ELF-1 (cell line): Measurements from ENCODE around the gene SLC35F3.

Experiments
- DNase-seq: peaks from one replicate; pipeline ENCODE4 v3.0.0-alpha.2; 2016; ENCODE audit warnings: low read depth, low spot score

SLC35F3 gene

DNA sequence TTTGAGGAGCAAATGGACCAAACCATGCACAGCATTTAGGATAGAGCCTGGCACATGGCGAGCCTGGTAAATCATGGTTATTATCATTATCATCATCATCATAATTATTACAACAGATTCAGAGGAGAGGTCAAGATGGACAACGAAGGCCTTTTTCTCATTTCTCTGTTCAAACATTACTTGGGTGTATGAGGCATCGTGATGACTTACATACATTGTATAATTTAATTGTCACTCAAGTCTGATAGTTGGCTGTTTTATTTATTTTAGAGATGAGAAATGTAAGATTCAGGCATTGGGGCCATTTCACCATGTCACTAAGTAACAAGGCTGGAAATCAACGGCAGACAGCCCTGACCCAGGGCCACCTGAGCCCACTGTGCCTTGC, 68.1 kb downstream of the SLC35F3 start:
- DNase-seq = no peak

DNA sequence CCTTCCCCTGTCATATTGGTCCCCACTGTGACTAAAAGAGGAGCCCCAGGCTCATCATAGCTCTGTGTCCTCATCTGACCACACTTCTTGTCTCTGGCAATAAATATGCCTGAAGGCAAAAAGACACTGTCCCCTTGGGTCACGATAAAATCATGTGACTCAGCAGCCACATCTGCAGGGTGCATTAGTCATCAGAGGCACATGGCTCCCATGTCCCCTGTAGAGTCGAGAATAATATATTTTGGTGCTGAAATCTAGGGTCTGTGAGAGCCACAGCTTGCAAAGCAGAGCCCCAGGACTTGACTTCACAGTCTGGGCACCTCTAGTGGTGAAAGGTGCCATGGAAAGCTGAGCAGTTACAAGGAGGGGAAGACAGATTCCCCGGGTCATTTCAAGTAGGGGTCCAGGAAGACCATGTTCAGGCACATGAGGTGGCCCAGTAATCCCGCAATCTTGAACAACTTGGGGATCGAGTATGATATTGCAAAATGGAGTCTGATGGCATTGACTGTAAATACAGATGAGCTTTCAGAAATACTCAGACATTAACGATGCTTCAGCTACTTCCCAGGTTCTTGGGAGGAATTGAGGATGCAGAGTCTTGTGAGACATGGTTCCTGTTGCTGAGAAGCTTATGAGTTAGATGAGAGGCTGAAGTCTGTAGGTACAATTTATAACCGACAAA, 68.6 kb downstream of the SLC35F3 start:
- no peak for DNase-seq

DNA sequence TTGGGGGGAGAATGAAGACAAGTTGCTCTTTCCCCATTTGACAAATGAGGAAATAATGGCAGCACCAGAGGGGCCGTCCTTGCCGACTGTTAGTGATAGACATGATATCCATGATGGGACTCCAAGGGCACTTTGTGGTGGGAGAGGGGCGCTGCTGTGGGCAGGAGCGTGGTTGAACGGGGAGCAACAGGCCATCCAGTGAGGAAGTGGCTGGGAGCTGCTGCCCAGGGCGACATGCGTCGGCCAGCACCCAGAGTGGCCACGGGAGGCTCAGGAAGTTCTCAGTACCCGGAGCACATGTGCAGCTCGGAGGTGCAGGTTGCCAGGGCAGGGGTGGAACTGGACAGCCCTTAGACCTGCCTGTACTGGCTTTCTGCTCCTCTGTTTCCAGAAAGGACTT, 71.0 kb downstream of the SLC35F3 start:
- DNase-seq = no peak

DNA sequence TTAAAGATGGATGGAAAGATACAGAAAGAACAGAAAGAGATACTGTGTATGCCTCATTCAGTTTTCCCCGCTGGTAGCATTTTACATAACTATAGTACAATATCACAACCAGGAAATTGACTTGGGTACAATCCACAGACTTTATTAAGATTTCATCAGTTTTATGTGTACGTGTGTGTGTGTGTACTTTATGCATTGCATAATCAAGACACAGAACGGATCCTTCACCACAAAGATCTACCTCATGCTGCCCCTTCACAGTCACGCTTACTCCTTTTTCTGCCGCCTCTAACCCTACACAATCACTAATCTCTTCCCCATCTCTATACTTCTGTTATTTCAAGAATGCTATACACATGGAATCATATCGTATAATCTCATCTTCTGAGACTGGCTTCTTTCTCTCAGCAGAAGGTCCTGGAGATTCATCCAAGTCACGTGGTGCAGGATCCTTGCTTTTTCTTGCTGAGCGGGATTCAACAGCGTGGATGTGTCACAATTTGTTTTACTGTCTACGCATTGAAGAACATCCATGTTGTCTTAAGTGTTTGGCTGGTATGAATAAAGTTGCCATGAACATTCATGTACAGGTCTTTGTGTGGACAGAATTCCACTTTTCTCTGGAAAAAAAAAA, 76.7 kb downstream of the SLC35F3 start:
- DNase-seq = no peak

DNA sequence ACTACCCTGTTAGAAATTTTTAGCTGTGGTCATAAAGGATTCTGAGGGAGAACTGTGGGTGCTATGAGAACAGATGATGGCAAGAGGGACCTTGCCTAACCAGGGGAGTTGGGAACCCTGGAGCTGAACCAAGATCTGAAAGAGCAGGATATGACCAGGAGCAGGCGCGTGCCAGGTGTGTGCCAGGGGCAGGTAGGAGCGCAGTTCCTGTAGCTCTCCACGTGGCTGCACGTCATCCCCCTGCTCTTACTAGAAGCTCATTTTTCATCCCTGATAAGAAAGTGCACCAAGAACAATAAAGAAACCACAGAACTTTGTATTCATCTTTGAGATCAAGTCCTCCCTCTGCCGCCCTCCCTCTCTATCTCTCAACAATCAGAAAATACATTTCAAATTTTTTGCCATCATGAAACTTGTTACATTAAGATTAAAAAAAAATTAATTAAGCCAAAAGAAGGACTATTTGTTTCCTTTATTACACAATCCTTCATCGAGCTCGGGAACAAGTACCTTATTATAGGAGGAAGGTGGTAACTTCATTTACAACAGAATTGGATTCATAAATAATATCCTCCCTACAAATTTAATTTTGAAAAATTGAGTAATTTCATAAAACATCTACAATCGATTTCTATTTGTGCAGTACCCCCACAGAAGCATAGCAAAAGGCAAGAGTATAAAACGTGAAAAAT, 78.5 kb downstream of the SLC35F3 start:
- DNase-seq = no peak

DNA sequence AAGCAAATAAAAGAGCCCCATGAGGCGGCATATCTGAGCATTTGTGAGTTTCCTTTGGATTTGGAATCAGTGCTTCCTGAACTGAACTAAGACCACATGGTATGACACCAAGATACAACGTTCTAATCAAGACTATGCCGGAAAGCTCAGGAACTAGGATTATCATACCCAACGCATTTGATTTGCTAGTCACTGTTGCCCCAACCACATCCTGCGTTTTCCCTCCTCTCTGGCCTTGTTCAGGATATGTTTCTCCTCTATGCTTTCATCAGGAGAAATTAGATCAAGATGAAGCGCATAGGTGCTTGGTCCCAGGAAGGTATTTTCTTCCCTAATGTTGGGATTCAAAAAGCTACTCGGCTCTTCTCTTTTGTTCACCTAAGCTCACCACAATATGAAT, 79.3 kb downstream of the SLC35F3 start:
- no peak for DNase-seq

DNA sequence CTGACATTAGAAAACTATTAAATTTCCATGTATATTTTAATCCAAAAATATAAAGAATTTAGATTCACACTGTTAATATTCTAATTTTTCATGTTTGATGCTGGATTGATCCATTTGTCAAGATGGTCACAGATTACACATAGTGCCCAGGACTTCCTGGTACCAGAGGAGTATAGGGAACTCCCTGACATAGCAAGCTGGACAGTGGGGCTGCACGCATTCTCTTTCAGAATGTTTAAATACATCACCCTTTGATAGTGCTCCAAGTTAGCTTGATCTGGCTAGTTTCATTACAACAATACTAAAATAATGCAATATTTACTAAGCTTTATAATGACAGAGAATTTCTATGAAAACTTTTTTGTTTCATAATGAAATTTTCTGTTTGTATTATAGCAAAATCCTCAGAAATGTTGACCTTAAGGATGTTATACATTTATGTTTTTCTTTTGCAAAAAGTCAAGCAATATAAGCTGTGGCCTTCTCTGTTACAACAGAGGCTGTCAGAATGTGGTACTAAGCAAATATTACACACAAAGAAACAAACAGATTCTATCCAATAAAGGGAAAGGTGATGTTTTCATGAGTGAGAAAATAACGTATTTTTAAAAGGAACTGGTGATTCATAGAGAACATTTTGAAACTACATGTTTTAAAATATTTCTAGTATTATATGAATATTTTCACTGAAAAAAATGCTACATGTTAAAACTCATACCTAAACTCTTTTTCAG, 84.7 kb downstream of the SLC35F3 start:
- no peak for DNase-seq

DNA sequence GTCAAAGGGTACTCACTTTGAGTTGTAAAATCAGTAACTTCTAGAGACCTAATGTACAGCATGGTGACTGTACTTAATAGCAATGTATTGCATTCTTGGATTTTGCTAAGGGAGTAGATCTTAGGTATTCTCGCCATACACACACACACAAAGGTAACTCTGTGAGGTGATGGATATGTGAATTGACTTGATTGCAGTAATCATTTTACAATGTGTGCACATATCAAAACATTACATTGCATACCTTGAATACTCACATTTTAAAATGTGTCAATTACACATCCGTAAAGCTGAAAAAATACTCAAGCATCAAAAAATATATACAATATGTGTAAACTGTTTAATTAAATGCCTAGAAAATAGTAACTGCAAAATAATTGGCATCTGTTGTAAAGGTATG, 86.0 kb downstream of the SLC35F3 start:
- no peak for DNase-seq

DNA sequence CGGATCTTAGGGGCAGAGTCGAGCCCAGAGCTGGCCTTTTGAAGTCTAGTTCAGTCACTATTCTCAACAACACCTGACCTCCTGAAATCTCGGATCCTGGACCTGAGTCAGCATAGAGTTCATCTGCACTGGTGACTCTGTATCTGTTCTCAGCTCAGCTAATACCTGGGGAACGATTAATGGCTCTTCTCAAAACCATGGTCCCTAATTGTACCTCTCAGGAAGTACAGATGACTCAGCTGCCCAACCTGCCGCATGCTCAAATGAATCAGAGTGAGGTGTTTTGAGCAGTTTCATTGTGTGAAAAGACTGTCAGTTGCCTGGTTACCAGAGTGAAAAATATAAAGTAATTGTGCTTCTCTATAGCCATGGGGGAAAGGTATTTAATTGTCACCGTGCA, 89.2 kb downstream of the SLC35F3 start:
- no peak for DNase-seq

DNA sequence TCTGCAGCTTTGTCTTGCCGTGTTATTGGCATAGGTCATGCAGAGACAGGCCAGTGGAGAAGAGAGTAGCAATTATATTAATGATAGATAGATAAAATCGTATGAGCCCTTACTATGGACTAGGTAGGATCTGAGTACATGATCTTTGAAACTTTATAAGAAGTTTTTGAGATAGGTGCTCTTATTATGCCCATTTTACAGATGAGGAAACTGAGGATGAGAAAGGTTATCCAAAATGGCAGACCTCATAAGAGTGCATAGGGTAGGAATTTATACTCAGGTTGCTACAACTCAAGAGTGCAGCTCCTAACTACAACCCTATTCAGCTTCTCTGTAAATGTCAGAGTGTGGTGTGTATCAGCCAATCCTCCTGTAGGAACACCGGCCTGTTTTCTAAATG, 89.6 kb downstream of the SLC35F3 start:
- no peak for DNase-seq

DNA sequence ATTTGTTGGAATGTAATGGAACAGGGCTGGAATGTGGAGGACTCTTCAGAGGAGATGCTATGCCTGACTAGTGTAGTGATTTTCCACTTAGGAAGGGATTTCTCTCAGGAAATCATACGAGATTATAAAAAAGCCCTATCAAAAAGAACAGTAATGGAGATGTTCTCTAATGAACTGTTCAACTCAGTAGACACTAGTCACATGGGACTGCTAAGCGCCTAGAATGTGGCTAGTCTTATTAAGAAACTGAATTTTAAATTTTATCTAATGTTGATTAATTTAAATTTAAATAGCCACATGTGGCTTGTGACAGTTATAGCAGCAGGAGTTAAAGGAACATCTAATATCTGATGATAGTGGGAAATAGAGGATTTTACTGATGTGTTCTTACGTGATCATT, 94.0 kb downstream of the SLC35F3 start:
- no peak for DNase-seq

DNA sequence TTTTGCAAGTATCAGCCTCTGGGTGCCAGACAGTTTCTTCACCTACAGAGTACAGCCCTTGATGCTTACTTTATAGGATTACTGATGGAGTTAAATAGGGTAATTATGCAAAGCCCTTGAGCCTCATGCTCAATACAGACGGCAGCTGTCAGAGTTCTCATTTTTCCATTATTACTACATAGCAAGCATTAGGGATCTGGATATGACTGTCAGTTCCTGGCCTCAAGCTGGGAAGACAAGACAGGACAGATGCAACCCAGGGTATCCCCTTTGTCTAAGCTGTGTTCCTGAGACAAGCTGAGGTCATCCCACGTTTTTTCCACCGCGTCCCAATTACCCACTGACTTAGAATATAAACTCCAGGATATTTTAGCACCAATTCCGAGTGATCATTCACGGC, 94.4 kb downstream of the SLC35F3 start:
- no peak for DNase-seq

DNA sequence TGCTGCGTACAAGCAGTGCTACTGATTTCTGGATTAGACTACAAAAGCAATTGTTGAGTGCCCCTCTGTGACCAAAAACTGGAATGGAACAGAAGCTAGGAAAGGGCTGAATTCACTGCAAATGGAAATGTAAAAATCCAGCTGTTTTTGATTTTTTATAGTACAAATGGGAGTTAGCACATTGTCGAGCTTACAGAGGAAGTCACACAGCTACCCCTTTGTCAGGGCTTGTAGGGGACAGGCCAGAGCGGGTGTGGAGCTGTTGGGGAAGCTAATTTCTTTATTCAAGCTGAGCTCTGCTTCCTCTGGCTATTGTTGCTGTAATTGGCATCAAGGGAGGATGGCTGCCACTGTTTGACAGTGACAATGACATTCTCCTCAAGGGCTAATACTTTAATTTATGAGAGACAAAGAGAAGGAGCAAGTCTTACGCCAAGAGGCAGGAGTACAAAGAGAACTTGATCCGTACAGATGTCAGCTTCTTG, 96.1 kb downstream of the SLC35F3 start:
- DNase-seq = peak; percentile 2

DNA sequence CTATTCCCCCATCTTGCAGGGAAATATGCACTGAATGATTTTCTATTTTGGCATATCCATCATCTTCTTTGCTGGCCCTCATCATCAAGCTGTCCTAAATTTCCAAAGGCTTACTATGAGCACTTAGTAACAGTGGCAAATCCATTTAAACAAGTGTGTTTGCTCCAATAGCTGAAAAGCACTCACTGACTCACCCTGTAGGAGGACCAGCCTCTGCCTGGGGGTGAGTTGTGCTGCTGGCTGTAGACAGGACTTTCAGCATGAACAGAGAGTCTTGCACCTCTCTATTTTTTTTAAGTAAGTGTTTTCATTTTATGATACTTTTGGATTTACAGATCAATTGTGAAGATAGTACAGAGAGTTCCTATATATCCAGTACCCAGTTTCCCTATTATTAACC, 97.3 kb downstream of the SLC35F3 start:
- DNase-seq = no peak

DNA sequence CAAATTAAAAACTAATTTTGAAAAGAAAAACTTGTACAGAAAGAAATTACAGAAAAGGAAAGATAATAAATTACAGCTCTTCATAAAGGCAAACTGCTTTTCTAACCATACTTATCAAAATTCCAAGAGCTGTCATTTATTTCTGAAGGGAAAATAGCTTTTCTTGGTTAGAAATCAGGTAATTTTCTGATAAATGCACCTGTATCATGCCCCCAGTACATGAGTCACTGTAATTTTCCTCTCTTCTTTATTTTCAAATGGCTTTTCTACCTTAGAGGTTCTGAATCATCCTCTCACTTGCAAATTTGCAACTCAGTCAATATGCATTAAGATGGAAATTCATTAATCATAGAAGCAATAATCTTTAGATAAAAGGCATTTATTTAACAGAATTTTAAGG, 100.1 kb downstream of the SLC35F3 start:
- DNase-seq = no peak

DNA sequence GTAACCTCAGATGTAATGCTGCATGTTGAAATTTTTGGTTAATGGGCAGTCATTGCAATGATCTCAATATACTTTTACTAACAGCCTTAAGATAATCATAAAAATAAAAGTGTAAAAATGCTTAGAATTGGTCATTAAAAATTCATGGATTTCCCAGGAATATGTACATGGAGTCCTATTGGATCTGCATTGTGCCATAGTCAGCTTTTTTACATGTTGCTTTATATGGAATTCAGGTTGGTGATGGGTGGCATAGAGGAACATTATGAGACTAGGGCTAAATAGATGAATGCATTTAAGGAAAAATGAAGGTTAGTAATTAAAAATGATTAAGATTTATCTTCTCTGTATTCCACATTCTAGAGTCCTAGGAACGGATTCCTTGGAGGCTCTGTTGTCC, 103.2 kb downstream of the SLC35F3 start:
- no peak for DNase-seq

DNA sequence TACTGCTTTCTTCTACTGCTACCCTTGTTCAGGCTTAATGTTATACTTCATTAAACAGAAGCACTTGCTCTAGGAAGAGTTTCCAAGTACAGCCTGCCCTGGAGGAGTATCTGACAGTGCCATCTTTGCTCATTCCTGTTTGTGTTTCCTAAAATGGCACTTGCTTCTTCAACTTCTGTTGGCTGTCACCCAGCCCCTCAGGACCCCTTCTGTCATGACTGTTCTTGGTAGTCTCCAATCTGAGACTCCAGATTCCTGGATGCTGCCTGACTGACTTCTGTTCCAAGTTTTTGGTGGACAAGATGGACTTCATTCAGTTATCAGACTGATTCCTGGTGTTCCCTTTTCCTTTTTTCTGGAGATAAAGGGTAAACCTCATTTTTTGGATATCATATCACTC, 104.1 kb downstream of the SLC35F3 start:
- no peak for DNase-seq

DNA sequence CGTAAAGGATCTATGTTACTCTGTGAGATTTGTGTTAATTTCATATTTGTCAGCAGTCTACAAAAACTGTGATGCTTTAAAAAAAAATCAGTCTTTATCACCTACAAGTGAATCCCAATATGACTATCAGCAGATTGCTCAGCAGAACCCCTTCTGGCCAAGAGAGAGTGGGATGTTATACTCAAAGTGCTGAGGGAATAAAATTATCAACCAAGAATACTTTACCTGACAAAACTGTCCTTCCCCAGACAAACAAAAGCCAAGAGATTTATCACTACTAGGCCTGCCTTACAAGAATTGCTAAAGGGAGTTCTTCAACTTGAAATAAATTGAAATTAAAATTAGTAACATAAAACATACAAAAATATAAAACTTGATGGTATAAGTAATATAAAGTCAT, 105.2 kb downstream of the SLC35F3 start:
- DNase-seq = no peak

DNA sequence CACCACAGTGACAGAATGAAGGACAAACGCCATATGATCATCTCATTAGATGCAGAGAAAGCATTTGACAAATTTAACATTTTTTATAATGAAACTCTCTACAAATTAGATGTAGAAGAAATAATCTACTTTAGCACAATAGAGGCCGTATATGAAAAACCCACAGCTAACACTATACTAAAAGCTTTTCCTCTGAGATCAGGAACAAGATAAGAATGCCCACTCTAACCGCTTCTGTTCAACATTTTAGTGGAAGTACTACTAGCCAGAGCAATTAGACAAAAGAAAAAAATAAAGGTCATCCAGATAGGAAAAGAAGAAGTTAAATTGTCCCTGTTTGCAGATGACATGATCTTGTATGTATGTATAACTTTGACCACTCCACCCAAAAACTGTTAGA, 109.7 kb downstream of the SLC35F3 start:
- no peak for DNase-seq

DNA sequence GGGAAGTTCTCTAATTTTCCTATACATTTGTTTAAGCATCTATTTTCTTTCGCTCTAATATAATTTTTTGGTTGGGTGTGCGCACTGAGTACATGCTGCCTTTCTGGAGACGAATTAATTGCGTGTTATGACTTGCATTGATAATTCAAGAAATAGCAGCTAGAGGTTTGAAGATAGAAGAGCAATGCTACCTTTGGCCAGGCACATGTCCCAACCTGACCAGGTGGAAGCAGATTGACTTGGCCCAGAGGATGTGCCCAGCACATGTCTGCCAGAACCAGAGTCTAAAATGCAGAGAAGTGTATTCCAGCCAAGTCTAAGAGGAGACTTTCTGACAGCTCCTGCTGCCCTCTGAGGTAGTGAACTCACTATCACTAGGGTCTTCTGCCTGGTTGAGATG, 114.3 kb downstream of the SLC35F3 start:
- no peak for DNase-seq

DNA sequence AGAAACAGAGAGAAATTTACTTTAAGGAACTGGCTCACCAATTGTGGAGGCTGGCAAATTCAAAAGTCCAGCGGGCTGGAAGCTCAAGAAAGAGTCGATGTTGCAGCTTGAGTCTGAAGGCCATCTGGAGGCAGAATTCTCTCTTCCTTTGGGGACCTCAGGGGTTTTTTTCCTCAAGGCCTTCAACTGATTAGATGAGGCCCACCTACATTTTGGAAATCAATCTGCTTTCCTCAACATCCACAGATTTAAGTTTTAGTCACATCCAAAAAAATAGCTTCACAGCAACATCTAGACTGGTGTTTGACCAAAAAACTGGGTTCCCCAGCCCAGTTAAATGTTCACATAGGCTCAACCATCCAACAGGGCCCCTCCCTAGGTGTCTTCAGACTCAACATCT, 114.9 kb downstream of the SLC35F3 start:
- DNase-seq = no peak

DNA sequence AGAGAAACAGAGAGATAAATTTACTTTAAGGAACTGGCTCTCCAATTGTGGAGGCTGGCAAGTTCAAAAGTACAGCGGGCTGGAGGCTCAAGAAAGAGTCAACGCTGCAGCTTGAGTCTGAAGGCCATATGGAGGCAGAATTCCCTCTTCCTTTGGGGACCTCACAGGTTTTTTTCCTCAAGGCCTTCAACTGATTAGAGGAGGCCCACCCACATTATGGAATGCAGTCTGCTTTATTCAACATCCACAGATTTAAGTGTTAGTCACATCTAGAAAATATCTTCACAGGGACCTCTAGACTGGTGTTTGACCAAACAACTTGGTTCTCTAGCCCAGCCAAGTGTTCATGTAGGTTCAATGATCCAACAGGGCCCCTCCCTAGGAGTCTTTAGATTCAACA, 117.8 kb downstream of the SLC35F3 start:
- DNase-seq = no peak
